ENCODE data around the gene KIF26A.

DNA sequence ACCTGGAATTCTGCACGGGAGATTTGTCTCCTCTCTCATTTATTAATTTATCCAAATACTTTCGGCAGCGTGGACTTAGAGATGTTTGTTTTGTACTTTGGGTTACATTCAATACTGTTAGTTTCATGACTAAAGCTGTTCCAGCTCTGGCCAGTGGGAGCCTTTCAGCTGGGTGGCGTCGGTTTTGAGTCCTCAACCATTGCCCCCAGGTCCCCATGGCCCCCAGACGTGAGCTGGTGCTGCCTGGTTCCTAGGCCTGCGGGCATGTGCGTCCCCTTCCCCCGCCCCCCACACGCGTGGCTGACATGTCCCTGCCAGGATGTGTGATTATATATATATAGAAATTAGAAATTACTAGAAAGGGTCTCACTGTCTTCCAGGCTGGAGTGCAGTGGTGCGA, 48.2 kb downstream of the KIF26A start:
- TF ChIP-seq, protein P1, sequence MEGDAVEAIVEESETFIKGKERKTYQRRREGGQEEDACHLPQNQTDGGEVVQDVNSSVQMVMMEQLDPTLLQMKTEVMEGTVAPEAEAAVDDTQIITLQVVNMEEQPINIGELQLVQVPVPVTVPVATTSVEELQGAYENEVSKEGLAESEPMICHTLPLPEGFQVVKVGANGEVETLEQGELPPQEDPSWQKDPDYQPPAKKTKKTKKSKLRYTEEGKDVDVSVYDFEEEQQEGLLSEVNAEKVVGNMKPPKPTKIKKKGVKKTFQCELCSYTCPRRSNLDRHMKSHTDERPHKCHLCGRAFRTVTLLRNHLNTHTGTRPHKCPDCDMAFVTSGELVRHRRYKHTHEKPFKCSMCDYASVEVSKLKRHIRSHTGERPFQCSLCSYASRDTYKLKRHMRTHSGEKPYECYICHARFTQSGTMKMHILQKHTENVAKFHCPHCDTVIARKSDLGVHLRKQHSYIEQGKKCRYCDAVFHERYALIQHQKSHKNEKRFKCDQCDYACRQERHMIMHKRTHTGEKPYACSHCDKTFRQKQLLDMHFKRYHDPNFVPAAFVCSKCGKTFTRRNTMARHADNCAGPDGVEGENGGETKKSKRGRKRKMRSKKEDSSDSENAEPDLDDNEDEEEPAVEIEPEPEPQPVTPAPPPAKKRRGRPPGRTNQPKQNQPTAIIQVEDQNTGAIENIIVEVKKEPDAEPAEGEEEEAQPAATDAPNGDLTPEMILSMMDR (IDR thresholded peaks at IDR 0.05): no peak
- TF ChIP-seq POLR2AphosphoS5 (IDR thresholded peaks at IDR 0.05): no peak
